IPS-11a (cell line): Measurements from ENCODE around the gene TC2N.
"Not testable (repeated sequence)": the region's sequence is repeated elsewhere in the genome, so short reads cannot be mapped to it uniquely, and the experiment has no call there.

Source experiments
- H3K4me3 ChIP-seq: one replicate; pipeline ENCODE4 v1.5.1; 2013; ENCODE audit warnings: low read depth, low read length, control low read depth

The TC2N gene

DNA sequence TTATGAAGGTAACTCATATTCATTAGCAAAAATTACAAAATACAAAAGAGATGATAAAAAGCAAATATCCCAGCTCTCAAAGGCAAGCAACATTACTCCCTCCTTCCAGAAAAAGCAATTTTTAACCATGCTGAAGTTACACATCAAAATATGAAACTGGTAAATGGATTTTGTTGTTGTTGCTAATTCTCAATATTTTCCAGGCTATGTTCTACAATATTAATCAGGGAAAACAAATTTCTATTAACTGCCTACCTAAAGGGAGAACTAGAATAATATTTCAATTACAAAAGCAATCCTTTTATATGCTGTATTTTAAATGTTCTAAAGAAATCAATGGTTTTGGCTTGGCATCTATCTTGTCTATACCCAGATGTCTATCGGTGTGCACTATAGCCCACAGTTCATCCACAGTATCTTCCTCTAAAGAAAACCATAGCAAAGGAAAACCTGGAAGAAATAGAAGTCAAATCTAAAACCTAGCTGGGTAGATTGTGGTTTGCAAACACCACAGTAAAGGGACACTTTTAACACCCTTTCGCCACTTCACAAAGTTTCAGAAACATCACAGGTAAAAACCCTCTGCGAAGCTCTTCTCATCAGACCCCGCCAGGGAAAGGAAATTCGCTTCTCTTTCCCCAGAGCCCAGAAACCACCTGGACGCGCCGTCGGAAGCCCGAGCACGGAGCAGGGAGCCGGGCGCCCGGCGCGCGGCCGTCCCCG lies 32.0 kb downstream of the TC2N start:
- H3K4me3 ChIP-seq: peak overlapping the region; percentile 78

DNA sequence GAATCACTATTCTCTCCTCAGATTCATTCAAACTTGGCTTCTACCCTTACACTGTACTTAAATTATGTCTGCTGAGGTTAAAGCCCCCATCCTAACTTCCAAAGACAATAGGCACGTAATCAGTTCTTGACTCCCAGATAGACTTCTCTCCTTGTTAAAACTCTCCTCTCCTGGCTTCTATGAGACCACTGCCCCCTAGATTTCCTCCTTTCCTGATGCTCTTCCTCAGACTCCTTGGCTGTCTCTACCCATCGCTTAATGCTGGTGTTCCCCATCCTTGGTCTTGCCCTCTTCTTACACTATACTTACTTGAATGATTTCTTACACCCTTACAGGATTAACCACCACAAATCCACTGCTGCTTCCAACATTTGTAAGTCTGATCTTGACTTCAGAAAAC lies 32.8 kb downstream of the TC2N start:
- no peak overlapping the region for H3K4me3 ChIP-seq

DNA sequence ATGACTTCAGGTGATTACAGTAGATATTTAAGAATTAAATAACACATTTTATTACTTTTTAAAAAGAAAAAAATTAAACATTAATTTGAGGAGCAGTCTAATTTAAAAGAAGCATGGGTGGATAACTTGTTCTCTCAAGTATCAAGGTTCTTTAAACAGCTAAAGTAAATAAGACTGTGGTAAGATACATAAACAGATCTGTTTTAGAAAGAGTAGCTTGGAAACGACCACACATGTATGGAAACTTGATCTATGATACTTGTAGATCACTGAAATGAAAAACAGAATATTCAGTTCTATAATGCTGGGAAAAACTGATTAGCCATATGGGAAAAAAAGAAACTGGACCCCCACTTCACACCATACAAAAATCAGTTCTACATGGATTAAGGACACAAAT lies 36.0 kb downstream of the TC2N start:
- no peak overlapping the region for H3K4me3 ChIP-seq

DNA sequence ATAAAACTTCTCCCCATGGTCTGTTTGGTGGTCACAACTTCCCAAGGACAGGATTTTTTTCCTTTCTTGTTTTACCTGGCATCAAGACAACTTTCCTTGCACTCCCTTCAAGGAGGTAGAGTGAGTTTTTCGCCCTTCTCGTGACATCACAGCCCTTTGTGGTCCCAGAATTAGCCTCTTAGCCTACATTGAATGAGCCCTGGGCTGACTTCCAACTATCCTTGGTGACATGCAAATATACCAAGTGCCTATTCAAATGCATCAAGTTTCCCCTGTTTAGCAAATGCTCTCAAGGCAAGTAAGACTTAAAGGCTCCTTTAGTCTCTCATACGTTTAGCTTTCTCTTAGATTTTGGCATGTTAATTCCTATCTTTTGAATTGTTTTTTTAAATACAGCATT lies 36.6 kb downstream of the TC2N start:
- no peak overlapping the region for H3K4me3 ChIP-seq

DNA sequence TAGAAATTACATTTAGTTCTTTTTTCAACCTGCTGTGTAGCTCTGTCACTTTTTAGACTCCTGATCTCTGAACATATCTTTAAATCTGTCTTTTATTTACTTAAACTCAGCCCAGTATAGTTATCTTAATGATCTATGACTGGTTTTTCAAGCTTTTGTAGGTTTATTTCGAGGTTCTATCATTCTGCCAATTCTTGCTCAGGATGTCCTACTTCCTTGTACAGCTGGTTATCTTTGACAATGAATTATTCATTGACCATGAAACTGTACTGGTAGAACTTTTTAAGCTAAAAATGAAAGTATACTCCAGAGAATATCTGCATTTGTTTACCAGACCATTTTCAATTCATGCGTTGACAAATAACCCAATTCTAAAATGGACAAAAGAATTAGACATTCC lies 37.8 kb downstream of the TC2N start:
- no peak overlapping the region for H3K4me3 ChIP-seq

DNA sequence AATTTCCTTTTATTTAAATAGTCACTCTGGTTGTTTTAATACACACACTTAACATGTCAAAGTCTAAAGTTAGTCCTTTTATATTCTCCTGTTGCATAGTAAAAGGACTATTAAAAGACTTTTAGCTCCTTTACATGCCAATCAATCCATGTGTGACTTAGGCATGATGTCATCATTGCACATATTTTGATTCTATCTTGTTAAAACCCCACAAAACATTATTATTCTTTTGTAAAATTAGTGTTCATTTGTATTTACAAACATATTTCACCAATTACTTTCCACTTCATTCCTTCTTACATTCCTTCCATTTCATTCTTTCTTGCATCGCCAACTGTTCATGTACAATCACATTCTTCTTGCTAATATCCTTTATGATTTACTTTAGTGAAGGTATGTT lies 39.6 kb downstream of the TC2N start:
- no peak overlapping the region for H3K4me3 ChIP-seq

DNA sequence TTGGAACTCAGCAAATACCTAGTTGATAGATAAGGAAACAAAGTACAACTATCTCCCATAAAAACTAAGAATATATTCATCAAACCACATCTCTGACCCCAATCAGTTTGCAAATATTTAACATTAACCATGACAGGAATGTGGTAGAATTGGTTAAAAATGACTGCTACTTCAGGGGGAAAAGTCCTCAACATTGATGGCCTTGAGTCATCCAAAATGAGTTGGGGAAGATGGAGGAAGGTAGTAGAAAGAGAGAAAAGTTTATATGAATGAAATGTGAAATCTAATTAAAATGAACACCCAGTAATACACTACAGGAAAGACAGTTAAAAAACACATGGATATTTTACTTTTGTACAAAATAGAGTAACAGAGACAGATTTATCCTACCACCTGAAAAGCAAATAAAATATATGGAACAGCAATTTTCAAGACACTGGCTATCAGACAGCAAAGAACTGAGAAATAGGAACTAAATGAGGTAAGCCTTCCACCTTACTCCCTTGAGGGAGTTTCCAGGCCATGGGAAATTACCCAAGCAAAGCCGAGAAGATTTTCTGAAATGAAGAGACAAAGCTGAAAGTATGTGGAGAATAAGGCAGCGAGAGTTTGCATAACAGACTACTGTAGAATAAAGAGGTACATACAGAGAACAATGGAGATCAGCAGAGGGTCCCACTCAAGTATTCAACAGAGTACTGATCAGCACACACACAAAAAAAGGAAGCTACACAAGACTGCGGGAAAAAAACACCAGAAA lies 49.6 kb downstream of the TC2N start:
- no peak overlapping the region for H3K4me3 ChIP-seq

DNA sequence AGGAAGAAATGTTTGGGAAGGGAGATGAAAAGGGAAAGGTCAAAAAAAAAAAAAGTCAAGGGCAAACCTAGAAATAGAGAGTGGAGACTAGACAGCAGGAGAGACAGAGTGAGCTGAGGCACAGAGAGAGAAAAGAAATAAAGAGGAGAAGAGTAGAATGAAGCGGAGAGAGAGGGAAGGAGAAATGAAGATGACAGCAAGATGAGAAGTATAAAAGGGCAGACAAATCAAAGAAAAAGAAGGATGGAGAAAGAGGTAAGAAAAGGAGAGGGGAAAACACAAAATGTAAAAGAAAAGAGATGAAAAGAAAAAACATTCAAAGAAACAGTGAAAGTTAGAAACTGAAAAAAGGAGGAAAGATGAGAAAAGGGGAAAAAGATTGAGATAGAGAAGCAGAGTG lies 53.0 kb downstream of the TC2N start:
- H3K4me3 ChIP-seq: no peak overlapping the region

DNA sequence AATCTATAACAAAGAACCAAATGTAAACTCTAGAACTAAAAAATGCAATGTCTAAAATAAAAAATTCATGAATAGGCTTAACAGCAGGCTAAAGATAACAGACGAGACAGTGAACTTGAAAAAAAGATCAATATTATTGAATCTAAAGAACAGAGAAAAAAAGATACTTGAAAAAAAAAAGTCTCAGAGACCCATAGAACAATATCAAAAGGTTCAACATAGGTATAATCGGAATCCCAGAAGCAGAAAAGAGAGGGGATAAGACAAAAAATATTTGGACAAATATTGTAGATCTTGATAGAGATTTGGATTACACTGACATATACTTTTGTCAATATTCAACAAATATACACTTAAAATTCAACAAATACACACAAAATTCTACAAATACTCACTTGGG lies 56.6 kb downstream of the TC2N start:
- H3K4me3 ChIP-seq: no peak overlapping the region

DNA sequence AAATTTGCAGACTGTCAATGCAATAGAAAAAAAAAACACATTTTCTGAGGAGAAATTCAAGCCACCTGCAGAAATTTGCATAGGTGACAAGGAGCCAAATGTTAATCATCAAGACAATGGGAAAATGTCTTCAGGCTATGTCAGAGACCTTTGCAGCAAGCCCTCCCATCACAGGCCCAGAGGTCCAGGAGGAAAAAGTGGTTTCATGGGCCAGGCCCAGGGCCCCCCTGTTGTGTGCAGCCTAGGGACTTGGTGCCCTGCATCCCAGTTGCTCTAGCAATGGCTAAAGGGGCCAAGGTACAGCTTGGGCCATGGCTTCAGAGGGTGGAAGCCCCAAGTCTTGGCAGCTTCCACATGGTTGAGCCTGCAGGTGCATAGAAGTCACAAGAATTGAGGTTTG lies 60.6 kb downstream of the TC2N start:
- H3K4me3 ChIP-seq: no peak overlapping the region

DNA sequence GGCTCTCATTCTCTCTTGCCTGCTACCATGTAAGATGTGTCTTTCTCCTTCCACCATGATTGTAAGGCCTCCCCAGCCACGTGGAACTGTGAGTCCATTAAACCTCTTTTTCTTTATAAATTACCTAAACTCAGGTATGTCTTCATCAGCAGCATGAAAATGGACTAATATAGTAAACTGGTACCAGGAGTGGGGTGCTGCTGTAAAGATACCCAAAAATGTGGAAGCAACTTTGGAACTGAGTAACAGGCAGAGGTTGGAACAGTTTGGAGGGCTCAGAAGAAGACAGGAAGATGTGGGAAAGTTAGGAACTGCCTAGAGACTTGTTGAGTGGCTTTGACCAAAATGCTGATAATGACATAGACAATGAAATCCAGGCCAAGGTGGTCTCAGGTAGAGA lies 61.2 kb downstream of the TC2N start:
- H3K4me3 ChIP-seq: not testable (repeated sequence)

DNA sequence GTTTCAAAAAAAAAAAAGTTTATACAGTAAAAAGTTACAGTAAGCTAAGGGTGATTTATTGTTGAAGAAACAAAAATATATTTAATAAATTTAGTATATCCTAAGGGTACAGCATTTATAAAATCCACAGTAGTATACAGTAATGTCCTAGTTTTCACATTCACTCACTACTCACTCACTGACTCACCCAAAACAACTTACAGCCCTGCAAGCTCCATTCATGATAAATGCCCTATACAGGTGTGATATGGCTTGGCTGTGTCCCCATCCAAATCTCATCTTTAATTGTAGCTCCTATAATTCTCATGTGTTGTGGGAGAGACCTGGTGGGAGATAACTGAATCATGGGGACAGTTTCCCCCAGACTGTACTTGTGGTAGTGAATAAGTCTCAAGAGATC lies 61.7 kb downstream of the TC2N start:
- no peak overlapping the region for H3K4me3 ChIP-seq

DNA sequence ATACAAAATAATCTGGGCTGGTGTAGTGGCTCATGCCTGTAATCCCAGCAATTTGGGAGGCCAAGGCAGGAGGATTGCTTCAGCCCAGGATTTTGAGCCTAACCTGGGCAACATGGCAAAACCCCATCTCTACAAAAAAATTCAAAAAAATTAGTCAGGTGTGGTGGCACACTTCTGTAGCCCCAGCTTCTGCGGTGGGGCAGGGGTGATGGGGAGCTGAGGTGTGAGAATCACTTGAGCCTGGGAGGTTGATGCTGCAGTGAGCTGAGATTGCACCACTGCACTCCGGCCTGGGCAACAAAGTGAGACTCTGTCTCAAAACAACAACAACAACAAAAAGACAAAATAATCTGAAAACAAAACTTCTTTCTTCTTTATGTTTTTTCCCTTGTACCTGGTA lies 66.0 kb downstream of the TC2N start:
- no peak overlapping the region for H3K4me3 ChIP-seq

DNA sequence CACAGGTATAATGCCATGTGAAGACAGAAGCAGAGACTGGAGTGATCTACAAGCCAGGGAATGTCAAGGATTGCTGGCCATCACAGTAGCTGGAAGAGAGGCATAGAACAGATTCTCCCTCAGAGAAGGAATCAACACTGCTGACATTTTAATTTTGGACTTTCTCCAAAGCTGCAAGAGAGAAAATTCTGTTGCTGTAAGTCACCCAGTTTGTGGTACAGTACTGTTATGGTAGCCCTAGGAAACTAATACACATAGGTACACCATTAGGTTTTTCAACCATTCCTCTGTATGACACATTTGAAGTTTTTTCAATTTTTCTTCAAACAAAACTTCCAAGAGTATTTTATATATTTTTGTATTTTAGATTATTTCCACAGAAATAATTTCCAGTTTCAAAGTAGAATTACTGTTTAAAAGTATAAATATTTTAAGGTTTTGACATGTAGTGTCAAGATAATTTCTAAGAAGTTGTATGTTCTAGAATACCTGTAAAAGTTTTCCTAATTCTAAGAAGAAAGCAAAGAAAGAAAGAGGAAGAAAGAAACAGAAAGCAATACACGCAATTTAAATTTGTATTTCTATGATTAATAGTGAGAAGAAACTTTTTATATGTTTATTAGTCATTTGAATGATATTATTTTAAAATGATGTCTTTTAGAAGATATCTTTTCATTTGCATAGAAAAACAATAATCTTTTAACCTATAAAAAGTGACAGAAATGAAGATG lies 70.6 kb downstream of the TC2N start:
- no peak overlapping the region for H3K4me3 ChIP-seq

DNA sequence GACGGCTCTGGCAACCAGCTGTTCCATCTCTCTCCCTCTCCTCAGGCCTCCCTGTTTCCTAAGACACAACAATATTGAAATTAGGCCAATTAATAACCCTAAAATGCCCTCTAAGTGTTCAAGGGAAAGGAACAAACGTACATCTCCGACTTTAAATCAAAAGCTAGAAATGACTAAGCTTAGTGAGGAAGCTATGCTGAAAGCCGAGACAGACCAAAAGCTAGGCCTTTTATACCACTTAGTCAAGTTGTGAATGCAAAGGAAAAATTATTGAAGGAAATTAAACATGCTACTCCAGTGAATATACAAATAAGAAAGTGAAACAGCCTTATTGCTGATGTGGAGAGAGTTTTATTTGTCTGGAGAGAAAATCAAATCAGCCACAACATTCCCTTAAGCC lies 73.6 kb downstream of the TC2N start:
- H3K4me3 ChIP-seq: no peak overlapping the region

DNA sequence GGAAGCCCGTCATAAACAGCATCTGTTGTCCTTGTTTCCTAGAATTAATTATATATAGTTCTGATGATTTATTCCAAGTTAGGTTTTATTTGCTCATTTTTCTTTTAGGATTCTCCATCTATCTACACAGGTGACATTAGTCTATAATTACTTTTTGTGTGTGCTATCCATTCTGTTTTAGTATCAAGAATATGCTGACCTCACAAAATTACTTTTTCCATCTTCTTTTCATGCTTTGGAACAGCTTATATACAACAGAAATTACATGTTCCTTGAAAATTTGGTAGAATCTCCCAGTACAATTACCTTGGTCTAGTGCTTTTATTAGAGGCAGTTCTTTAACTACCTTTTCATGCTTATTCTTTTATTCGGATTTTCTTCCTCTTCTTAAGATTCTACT lies 81.1 kb downstream of the TC2N start:
- H3K4me3 ChIP-seq: no peak overlapping the region

DNA sequence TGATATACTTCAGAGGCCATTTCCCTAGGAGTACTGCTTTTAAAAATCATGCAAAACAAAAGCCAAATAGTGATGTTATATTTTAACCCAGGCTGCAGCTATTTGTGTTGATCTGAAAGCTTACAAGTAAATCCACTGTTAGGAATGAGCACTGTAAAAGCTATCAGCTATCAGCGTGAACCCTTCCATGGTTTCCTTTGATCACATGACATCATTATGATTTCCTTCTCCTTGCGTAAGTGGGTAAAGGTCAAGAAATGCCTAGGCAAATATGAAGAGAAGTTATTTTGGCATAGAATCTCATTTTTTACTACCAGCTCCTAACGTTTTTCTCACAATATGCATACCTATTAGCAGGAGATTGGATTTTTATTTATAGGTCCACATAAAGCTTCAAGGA lies 86.9 kb downstream of the TC2N start:
- H3K4me3 ChIP-seq: no peak overlapping the region

DNA sequence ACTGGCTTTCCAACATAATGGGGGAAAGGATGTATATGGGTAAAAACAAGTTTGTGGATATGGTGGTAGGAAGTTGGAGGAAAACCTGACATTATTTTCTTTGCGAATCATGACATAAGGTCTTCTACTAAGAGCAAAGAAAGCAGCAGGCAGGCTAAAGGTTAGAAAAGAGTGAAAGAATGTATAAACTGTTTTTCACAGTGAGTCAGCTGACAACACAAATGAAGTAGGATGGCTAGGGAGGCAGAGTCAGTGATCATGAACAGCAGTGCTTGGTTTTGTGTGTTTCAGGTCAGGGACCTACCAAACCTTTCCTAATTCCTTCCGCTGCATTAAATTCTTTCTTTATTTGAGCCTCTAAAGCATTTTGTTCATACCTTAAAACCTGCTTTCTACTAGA lies 89.1 kb downstream of the TC2N start:
- H3K4me3 ChIP-seq: no peak overlapping the region

DNA sequence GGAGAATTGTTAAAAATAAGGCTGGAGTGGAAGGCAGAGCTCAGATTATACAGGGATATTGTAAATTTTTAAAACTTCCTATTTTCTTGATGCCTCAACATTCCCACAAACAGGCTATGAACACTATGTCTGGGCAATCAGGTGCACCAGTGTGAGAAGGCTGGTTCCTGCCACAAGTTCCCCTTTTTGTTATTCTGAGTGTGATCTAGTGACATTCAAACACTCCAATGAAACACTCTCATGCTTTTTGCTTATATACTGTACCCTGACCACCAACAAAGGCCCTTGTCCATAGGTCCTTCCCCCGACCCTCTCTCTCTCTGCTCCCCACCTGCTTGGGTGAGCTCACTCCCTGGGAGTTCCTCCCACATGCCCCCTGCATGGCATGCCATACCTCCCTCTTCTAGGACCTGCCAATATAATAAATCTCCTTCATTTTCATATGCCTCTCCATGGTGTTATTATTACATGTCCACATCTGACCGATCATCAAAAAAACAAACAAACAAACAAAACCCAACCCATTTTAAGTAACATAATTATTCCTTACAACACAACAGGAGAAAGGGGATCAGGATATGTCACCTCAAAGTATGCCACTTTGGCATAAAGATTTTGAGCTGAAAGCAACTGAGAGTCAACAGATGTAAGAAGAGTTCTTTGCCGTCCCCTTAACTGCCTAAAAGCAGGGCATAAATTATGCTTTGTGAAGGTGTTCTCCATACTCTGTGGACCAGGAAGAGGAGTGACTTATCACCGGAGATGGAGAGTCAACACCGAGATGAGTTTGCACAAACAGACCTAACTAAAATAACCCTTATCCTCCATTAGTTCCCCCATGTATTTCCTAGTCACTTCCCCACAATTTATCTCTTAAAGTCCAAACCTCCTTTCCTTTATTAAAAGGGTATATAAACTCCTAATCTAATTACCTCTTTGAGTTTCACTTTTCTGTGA lies 92.9 kb downstream of the TC2N start:
- no peak overlapping the region for H3K4me3 ChIP-seq

DNA sequence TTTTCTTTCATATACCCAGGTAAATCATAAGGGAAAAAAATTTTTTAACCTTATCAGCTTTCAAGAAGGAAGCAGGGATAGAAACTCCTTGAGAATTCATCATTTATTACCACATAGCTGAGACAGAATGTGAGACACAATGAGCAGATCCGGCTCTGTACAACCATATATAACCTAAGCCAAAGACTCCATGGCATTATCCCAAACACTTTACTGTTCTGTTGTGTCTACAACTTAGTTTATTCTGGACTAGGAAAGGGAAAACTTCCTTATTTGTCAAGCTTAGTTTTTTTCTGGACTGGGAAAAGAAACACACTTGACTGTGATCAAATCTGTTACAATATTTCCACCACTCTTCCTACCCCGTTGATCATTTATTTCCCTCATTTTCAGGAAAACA lies 97.2 kb downstream of the TC2N start:
- no peak overlapping the region for H3K4me3 ChIP-seq
